HUDEP-2 (cell line): ENCODE data around the gene ADAMTSL5.
"Not testable (repeated sequence)": the region's sequence is repeated elsewhere in the genome, so short reads cannot be mapped to it uniquely, and the experiment has no call there.

Source experiments
- DNase-seq, 76 experiments: peaks; one replicate each; lab custom pipeline; 2025; ENCODE audit not compliant: unreplicated experiment in 76 of 76; lab: John Stamatoyannopoulos, UW

The ADAMTSL5 gene

GRCh38 chr19:1483131-1483978, 29.5 kb downstream of the ADAMTSL5 start:
- DNase-seq: no peak

GRCh38 chr19:1482361-1483130, 30.3 kb downstream of the ADAMTSL5 start:
- no peak for DNase-seq

GRCh38 chr19:1481893-1482360, 30.9 kb downstream of the ADAMTSL5 start:
- no peak for DNase-seq

GRCh38 chr19:1481224-1481892, 31.5 kb downstream of the ADAMTSL5 start:
- no peak for DNase-seq

GRCh38 chr19:1478934-1479707, 33.7 kb downstream of the ADAMTSL5 start, which contains the start of gene C19orf25:
Gene C19orf25, minus strand, starts transcription at chr19:1479215. Its CDS starts 312 bp downstream, at chr19:1478903.
- peak in 75 of 76 experiments; percentile 25 to 98 (median 94) for DNase-seq

- not testable (repeated sequence) for DNase-seq
Measured at GRCh38 chr19:1477056-1477455, 35.8 kb downstream of the ADAMTSL5 start.

GRCh38 chr19:1475751-1476437, 36.9 kb downstream of the ADAMTSL5 start:
- DNase-seq: no peak

GRCh38 chr19:1474765-1475351, 38.0 kb downstream of the ADAMTSL5 start:
- no peak for DNase-seq

GRCh38 chr19:1474011-1474764, 38.6 kb downstream of the ADAMTSL5 start:
- DNase-seq: no peak

GRCh38 chr19:1473085-1473851, 39.6 kb downstream of the ADAMTSL5 start:
- DNase-seq: no peak

GRCh38 chr19:1472231-1473084, 40.4 kb downstream of the ADAMTSL5 start:
- DNase-seq: no peak

- DNase-seq: peak in 14 of 76 experiments; percentile 26 to 50 (median 37)
Measured at GRCh38 chr19:1471515-1472160, 41.2 kb downstream of the ADAMTSL5 start.

- peak in 23 of 76 experiments; percentile 25 to 58 (median 44) for DNase-seq
Measured at GRCh38 chr19:1471010-1471514, 41.8 kb downstream of the ADAMTSL5 start.

GRCh38 chr19:1470305-1471009, 42.4 kb downstream of the ADAMTSL5 start:
- DNase-seq: peak in 62 of 76 experiments; percentile 26 to 87 (median 69)

GRCh38 chr19:1470055-1470304, 42.8 kb downstream of the ADAMTSL5 start:
- DNase-seq: no peak
